Pancreas (tissue), 10 donors: ENCODE measurements around the gene AP1B1. TPM values are rescaled to one million over a fixed set of nuclear protein-coding genes. Genes with fewer than 3 reads are reported as not detected.

Experiments used
- ATAC-seq, 4 donors: fragments of 200-7000 bp; cut with Tn5 transposase; one replicate each; pipeline versions ENCODE4 v1.8.0 to v1.9.1; 2020; ENCODE audit warnings: mild to moderate bottlenecking in 4 of 4, moderate library complexity in 4 of 4
- DNase-seq, 6 donors: peaks; one replicate each; pipeline ENCODE4 v3.0.0-alpha.2; 2020
- FAIRE-seq: peaks from 2 replicates; lab custom pipeline; 2012; peaks lifted over from hg19 to GRCh38; lab: Jason Lieb, UNC
- H3K27ac ChIP-seq, 4 donors: fragments of 200-600 bp; sonication (generic); 1 replicate in 3 of 4; 2 replicates in 1 of 4; pipeline versions ENCODE4 v1.5.0 to v1.8.0; 2020
- H3K27me3 ChIP-seq, 4 donors: fragments of 200-600 bp; one replicate each; pipeline ENCODE4 v1.8.0; 2021
- H3K36me3 ChIP-seq, 3 donors: fragments of 200-600 bp; sonication (generic) in 1 of 3; one replicate each; pipeline versions ENCODE4 v1.5.0 to v1.8.0; 2020 to 2021
- H3K4me1 ChIP-seq, 3 donors: fragments of 200-600 bp; one replicate each; pipeline ENCODE4 v1.8.0; 2021
- H3K4me3 ChIP-seq, 4 donors: fragments of 200-600 bp; sonication (generic) in 2 of 4; one replicate each; pipeline versions ENCODE4 v1.5.0 to v1.8.0; 2020 to 2021
- H3K9me3 ChIP-seq, 4 donors: fragments of 200-600 bp; one replicate each; pipeline ENCODE4 v1.8.0; 2021
- WGBS, 2 donors: extraction: QIAGEN DNeasy Blood & Tissue Kit; methylation state at CpG; one replicate each; pipeline ENCODE4 v1.1.7; 2013; 5-methylcytosine and 5-hydroxymethylcytosine counted together
- intact Hi-C, 3 donors: fragments of 100-400 bp; cut with DNase I; formaldehyde crosslinking; loops; one replicate each; pipeline versions ENCODE4 v1.11.1 to v1.14.2; 2022
- polyA plus RNA-seq, 2 donors: library from polyadenylated mRNA; stranded (reverse); fragments of 200-250 nt; gene quantifications; one replicate each; pipeline ENCODE4 v1.2.3, GENCODE V29; 2013
- total RNA-seq, 6 donors: library from RNA; stranded (reverse); fragmentation: NEBNext Ultra II Directional in 4 of 6; extraction: Animal tissue kit (Norgen Biotek cat#: 25700) in 4 of 6; gene quantifications; one replicate each; pipeline versions ENCODE4 v1.2.1 to v1.2.4, GENCODE V29; 2021 to 2023
- TF ChIP-seq, protein P1 (sequence below), 4 donors: fragments of 200-600 bp; sonication (generic) in 3 of 4; IDR thresholded peaks; one replicate each; pipeline versions ENCODE4 v1.5.0 to v1.8.0; 2021; ENCODE audit warnings: antibody characterized with exemption in 4 of 4
- donor health status: healthy with polysubstance abuse.
- donor health status: DM: no; HTN: no; CAD: no; lungs with moderate emphysema.
- donor health status: DM: no; HTN: no; CAD: no.
- donor health status: control.
- donor health status: control.
- donor health status: Bipolar disorder and iron deficiency.
- donor health status: DM: yes; HTN: yes; CAD: no.
- donor health status: DM: no; HTN: no; CAD: no.
- donor health status: DM: no; HTN: no; CAD: no.
- donor health status: DM: yes; HTN: yes; CAD: no.

The AP1B1 gene
- total and polyA plus RNA-seq, 8 donors: 27.5 to 49.9 (median 35.8) TPM

DNA sequence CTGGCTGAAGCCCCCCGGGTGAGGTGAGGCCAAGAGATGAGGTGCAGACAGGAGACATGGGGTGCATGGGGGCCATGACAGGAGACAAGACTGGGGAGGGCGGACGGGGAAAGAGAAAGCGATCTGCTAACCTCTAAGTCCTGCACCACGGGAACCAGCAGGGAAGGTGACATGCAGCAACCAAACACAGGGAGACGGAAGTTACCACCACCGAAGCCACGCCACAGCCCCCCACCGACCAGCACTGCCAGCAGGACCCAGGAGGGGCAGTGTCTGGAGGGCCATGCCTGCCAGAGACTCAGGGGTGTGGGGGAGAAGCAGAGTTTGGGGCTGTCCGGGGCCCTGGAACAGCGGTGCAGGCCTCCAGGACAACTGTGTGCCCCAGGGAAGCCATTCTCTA is 58.8 kb downstream of the AP1B1 start:
- no peak overlapping the region for H3K4me3 ChIP-seq
- intact Hi-C loops: no loop called here
- ATAC-seq (no peak), FAIRE-seq (no peak), DNase-seq (no peak)
- H3K4me1 ChIP-seq: no peaks in the 10 kb centered on the region
- TF ChIP-seq, protein P1, sequence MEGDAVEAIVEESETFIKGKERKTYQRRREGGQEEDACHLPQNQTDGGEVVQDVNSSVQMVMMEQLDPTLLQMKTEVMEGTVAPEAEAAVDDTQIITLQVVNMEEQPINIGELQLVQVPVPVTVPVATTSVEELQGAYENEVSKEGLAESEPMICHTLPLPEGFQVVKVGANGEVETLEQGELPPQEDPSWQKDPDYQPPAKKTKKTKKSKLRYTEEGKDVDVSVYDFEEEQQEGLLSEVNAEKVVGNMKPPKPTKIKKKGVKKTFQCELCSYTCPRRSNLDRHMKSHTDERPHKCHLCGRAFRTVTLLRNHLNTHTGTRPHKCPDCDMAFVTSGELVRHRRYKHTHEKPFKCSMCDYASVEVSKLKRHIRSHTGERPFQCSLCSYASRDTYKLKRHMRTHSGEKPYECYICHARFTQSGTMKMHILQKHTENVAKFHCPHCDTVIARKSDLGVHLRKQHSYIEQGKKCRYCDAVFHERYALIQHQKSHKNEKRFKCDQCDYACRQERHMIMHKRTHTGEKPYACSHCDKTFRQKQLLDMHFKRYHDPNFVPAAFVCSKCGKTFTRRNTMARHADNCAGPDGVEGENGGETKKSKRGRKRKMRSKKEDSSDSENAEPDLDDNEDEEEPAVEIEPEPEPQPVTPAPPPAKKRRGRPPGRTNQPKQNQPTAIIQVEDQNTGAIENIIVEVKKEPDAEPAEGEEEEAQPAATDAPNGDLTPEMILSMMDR (IDR thresholded peaks at IDR 0.05): no peak
- H3K36me3 ChIP-seq: peaks cover 0 to 42% (median 7%) of the 10 kb centered on the region in 3 donors
- no peaks in the 10 kb centered on the region for H3K27me3 ChIP-seq
- H3K27ac ChIP-seq: no peak overlapping the region
- 91 to 93% methylated on average over 11 of the region's 11 CpGs for WGBS, 2 donors
- H3K9me3 ChIP-seq: no peaks in the 10 kb centered on the region

DNA sequence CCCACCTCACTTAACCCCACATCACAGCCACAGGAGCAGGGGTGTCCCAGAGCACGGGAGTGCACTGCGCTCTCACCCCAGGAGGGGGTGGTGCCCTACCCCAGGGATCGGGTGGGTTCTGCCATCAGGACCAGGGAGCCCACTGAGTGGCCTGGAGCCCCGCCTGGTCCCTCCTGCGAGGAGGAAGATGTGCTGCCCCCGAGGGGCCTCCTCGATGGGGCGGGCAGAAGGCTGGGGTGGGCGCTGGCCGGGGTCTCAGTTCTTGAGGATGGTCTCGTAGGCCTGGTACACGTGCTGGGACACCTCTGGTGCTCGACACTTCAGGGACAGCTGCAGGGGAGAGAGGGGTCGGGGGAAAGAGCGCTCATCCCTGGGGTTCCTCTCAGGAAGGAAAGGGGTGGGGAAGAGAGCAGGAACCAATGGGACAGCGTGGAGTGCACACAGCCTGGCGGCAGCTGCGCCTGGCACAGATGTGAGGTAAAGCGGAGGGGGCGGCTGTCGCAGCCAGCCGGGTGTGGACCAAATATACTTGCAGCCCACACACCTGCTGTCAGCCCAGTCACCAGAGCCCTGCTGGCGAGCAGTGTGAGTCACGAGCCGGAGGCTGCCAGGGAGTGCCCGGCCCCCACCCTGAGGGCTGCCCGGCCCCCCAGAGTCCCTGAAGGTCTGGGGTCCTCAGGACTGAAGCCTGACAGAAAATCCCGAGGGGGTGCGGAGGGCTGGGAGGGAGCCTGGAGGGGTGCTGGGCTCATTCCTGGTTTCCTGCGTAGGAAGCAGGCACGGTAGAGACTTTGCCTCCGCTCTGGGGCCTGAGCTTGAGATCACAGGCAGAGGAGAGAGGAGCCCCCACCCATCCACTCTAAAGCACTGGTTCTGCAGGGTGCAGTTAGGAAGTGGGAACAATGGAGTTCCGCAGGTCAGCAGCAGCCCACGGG is 59.5 kb downstream of the AP1B1 start:
- FAIRE-seq (no peak), DNase-seq (peak in 1 of 6 donors; percentile 81), ATAC-seq (no peak)
- Histone ChIP-seq H3K27ac (no peak overlapping the region), H3K9me3 (no peaks in the 10 kb centered on the region), H3K4me3 (no peak overlapping the region), H3K36me3 (peaks cover 0 to 42% (median 7%) of the 10 kb centered on the region in 3 donors), H3K27me3 (no peaks in the 10 kb centered on the region), H3K4me1 (no peaks in the 10 kb centered on the region)
- intact Hi-C loops: no loop called here
- TF ChIP-seq, protein P1 (IDR thresholded peaks at IDR 0.05): no peak
- WGBS, 2 donors: 94% methylated on average over 33 to 34 of the region's 34 CpGs

DNA sequence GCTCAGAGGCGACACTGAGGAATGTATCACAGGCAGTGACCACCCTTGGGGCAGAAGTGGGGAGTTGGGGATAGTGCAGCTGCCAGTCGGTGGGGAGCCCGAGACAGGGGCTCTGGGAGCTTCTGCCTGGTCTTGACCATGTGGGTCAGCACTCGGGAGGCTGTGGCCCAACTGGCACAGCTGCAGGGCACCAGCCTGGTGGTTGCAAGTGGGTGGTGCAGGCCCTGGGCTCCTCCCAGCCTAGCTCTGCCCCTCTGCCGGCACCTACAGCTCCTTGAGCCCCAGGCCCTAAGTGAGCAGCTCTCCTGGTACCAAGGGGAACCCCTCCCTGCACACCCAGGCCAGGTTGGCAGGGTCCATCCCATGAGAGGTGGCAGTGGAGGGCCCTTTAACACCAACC is 60.3 kb downstream of the AP1B1 start:
- intact Hi-C loops: no loop called here
- H3K27me3 ChIP-seq: no peaks in the 10 kb centered on the region
- WGBS, 2 donors: 88 to 92% methylated on average over 5 of the region's 5 CpGs
- H3K27ac ChIP-seq: no peak overlapping the region
- DNase-seq (peak in 1 of 6 donors; percentile 24), ATAC-seq (no peak), FAIRE-seq (no peak)
- no peaks in the 10 kb centered on the region for H3K9me3 ChIP-seq
- TF ChIP-seq, protein P1 (IDR thresholded peaks at IDR 0.05): no peak
- H3K4me3 ChIP-seq: no peak overlapping the region
- H3K4me1 ChIP-seq: no peaks in the 10 kb centered on the region
- peaks cover 0 to 42% (median 7%) of the 10 kb centered on the region in 3 donors for H3K36me3 ChIP-seq

DNA sequence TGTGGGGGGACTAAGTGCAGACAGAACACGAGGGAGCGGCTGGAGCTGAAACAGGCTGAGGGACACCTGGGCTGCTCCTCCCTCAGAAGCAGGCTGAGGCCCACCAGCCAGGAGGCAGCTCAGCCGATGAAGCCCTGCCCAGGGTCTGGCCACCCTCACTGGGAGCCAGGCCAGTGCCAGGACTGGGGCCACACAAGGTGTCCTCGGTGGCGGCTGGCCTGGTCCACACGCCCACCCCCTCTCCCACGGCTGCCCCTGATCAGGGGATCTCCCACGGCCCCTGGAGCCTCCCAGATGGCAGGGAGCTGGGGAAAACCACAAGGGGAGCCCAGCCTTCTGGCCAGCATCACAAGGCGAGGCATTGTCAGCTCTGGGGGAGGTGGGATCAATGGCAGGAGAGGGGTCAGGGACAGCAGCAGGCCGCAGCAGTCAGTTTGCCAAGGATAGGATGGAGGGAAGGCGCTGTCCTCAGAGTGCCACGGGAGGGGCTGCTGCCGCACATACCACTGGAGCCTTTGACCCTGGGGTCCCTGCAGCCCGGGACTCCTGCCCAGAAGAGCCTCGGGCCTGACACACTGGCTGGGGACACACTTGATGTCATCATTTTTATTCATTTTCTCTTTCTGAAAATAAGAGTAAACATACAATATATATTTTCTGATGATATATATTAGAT is 61.1 kb downstream of the AP1B1 start:
- FAIRE-seq: no peak
- TF ChIP-seq, protein P1 (IDR thresholded peaks at IDR 0.05): no peak

More for the DNA sequence above, 61.1 kb downstream of the AP1B1 start:
- ATAC-seq (peak in 1 of 4 donors; percentile 4), DNase-seq (peak in 2 of 6 donors; percentile 25 to 68)
- peaks cover 0 to 42% (median 7%) of the 10 kb centered on the region in 3 donors for H3K36me3 ChIP-seq
- intact Hi-C loops: no loop called here
- no peaks in the 10 kb centered on the region for H3K27me3 ChIP-seq
- H3K4me1 ChIP-seq: no peaks in the 10 kb centered on the region
- 86 to 87% methylated on average over 15 of the region's 15 CpGs for WGBS, 2 donors
- H3K4me3 ChIP-seq: no peak overlapping the region
- no peak overlapping the region for H3K27ac ChIP-seq
- H3K9me3 ChIP-seq: no peaks in the 10 kb centered on the region
